Smooth muscle cell (in vitro differentiated cells): Measurements from ENCODE around the gene HTR6. TPM values are rescaled to one million over a fixed set of nuclear protein-coding genes. Genes with fewer than 3 reads are reported as not detected.

ENCODE experiments used
- DNase-seq: peaks from one replicate; lab custom pipeline; 2025; ENCODE audit not compliant: unreplicated experiment; lab: John Stamatoyannopoulos, UW
- H2AFZ ChIP-seq: fragments of 200-600 bp; sonication (generic); 2 replicates; pipeline ENCODE4 v1.6.0; 2016; ENCODE audit warnings: antibody characterized with exemption, low read depth, mild to moderate bottlenecking
- H3F3A ChIP-seq: fragments of 200-600 bp; sonication (generic); 2 replicates; pipeline ENCODE4 v1.6.0; 2017; ENCODE audit warnings: antibody characterized with exemption, low read depth
- H3K27ac ChIP-seq: fragments of 200-600 bp; sonication (generic); 2 replicates; pipeline ENCODE4 v1.5.1; 2016; ENCODE audit warnings: low read depth, mild to moderate bottlenecking
- H3K27me3 ChIP-seq: fragments of 200-600 bp; sonication (generic); 2 replicates; pipeline ENCODE4 v1.6.1; 2016; ENCODE audit warnings: low read depth, mild to moderate bottlenecking
- H3K36me3 ChIP-seq: fragments of 200-600 bp; sonication (generic); 2 replicates; pipeline ENCODE4 v1.5.1; 2016; ENCODE audit warnings: low read depth
- H3K4me1 ChIP-seq: fragments of 200-600 bp; sonication (generic); 2 replicates; pipeline ENCODE4 v1.5.1; 2016; ENCODE audit warnings: low read depth
- H3K4me2 ChIP-seq: fragments of 200-600 bp; sonication (generic); 2 replicates; pipeline ENCODE4 v1.6.0; 2016; ENCODE audit warnings: mild to moderate bottlenecking
- H3K4me3 ChIP-seq: fragments of 200-600 bp; sonication (generic); 2 replicates; pipeline ENCODE4 v1.5.1; 2016; ENCODE audit warnings: mild to moderate bottlenecking
- H3K79me2 ChIP-seq: fragments of 200-600 bp; sonication (generic); 2 replicates; pipeline ENCODE4 v1.6.0; 2016; ENCODE audit warnings: low read depth, mild to moderate bottlenecking
- H3K9ac ChIP-seq: fragments of 200-600 bp; sonication (generic); 2 replicates; pipeline ENCODE4 v1.6.0; 2016; ENCODE audit warnings: low read depth
- H3K9me3 ChIP-seq: fragments of 200-600 bp; sonication (generic); replicated peaks from 2 replicates; pipeline ENCODE4 v1.5.1; 2016; ENCODE audit warnings: low read depth
- H4K20me1 ChIP-seq: fragments of 200-600 bp; sonication (generic); 2 replicates; pipeline ENCODE4 v1.6.0; 2016; ENCODE audit warnings: low read depth
- CTCF ChIP-seq: fragments of 200-600 bp; sonication (generic); IDR thresholded peaks from 2 replicates; pipeline ENCODE4 v1.5.1; 2017; ENCODE audit warnings: borderline replicate concordance, mild to moderate bottlenecking, antibody characterized with exemption; ENCODE audit not compliant: insufficient read depth, poor library complexity, severe bottlenecking
- WGBS: methylation state at CpG from one replicate; pipeline ENCODE4 v1.1.7; 2016; ENCODE audit warnings: low lambda C conversion rate; 5-methylcytosine and 5-hydroxymethylcytosine counted together
- polyA plus RNA-seq: library from polyadenylated mRNA; unstranded; fragments of >200 nt; fragmentation: Nextera tagmentation; extraction: Ambion mirVana; gene quantifications from 2 replicates; pipeline ENCODE4 v1.2.1, GENCODE V29; 2016
- total RNA-seq: library from RNA; depleted of rRNA; stranded (reverse); fragments of >200 nt; gene quantifications from 2 replicates; pipeline ENCODE4 v1.2.3, GENCODE V29; 2014

The HTR6 gene
- total and polyA plus RNA-seq, 2 experiments from 2014 or later: not detected

DNA sequence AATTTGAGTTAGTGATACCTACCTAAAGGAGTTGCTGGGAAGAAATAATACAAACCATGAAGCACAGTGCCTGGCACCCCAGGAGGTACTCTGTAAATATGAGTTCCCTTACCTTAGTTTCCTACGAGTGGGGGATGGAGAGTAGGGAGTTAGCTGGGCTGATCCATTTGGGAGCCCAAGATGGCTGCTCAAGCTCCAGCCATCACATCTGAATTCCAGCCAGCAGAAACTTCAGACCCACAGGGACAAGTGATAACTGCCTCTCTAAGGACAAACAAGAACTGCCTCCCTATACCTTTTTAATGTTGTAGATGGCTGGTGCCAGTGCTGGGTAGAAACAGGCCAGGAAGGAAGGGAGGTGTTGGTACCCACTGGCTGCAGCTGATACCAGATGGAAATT, 22.7 kb downstream of the HTR6 start:
- DNase-seq: no peak
- no peak overlapping the region for H3K27ac ChIP-seq
- H2AFZ ChIP-seq: no peak overlapping the region
- no peaks in the 10 kb centered on the region for H4K20me1 ChIP-seq
- H3K4me2 ChIP-seq: no peak overlapping the region
- no peak overlapping the region for H3K9ac ChIP-seq
- no peaks in the 10 kb centered on the region for H3K27me3 ChIP-seq
- H3K4me1 ChIP-seq: no peaks in the 10 kb centered on the region
- 88% methylated on average over 1 of the region's 1 CpG for WGBS
- no peaks in the 10 kb centered on the region for H3K36me3 ChIP-seq
- no peak overlapping the region for H3K4me3 ChIP-seq
- no peaks in the 10 kb centered on the region for H3F3A ChIP-seq
- H3K79me2 ChIP-seq: no peaks in the 10 kb centered on the region
- no peak for TF ChIP-seq CTCF
- no peaks in the 10 kb centered on the region for H3K9me3 ChIP-seq

DNA sequence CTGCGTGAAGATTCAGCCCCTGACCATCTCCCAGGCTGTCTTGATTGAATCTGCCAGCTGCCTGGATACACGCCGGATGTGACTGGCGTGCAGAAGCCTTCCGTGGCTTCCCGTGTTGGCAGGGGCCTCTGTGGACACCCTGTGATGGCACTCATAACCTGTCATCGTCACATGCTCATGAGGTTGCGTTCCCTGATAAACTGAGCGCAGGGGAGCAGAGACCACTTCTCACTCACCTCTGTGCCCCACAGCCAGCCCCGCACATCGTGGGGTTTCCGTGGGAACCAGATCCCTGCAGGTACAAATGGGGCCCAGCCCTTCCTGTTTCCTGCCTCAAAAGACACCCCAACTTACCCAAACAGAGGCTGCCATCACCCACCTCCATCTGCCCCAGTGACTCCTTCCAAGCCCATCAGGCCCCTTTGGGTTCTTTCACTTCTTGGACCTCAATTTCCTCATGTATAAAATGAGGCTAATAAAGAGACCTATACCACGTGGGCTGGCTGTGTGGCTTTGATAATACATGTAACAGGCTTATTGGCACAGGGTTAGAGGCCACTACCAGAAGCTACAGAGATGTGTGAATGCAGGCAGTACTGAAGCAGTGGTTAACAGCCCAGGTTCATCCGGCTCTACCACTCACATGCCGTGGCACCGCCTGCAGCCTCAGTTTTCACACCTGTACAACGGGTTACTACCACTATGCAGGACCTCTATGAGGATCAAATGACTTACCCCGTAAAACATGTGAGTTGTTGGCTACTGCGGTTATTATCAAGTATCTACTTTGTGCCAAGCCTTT, 23.6 kb downstream of the HTR6 start:
- Histone ChIP-seq H2AFZ (no peak overlapping the region), H4K20me1 (no peaks in the 10 kb centered on the region), H3K27ac (no peak overlapping the region), H3K79me2 (no peaks in the 10 kb centered on the region), H3K9me3 (no peaks in the 10 kb centered on the region), H3K4me1 (no peaks in the 10 kb centered on the region), H3K36me3 (no peaks in the 10 kb centered on the region), H3K27me3 (no peaks in the 10 kb centered on the region), H3F3A (no peaks in the 10 kb centered on the region), H3K4me3 (no peak overlapping the region), H3K9ac (no peak overlapping the region), H3K4me2 (no peak overlapping the region)
- DNase-seq: no peak
- no peak for TF ChIP-seq CTCF
- 92% methylated on average over 19 of the region's 19 CpGs for WGBS

DNA sequence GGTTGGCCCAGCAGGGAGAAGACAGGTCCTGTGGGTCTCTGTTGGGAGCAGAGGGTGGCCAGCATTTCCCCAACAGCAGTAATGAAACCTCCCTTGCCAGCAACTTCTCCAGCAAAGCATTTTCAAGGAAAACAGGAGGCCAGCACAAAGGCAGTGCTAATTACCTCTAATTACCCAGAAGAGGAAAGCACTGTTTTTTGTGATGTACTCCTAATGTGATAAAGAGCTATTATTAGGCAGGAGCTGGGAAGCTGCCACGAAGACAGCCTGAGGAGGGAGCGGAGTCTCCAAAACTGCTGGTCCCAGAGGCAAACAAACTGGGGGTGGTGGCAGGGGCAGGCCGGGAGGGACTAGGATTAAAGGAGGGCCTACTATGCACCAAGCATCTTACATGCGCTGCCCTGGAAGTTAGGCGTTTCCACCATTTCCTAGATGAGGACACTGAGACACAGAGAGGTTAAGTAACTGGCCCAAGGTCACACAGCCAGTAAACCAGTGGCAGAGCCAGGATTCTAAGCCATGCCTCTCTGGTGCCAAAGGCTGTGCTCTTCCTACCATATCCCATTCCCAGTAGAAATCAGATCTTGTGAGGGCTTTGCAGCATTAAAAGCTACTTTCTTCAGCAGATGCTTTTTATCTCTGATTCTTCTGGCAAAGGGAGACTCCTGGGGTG, 24.5 kb downstream of the HTR6 start:
- 70% methylated on average over 5 of the region's 5 CpGs for WGBS
- Histone ChIP-seq H3K36me3 (no peaks in the 10 kb centered on the region), H3K4me2 (no peak overlapping the region), H4K20me1 (no peaks in the 10 kb centered on the region), H3K4me1 (no peaks in the 10 kb centered on the region), H3K9ac (no peak overlapping the region), H3K4me3 (no peak overlapping the region), H3K27ac (no peak overlapping the region), H3K27me3 (no peaks in the 10 kb centered on the region), H3K79me2 (no peaks in the 10 kb centered on the region), H2AFZ (no peak overlapping the region), H3K9me3 (no peaks in the 10 kb centered on the region), H3F3A (no peaks in the 10 kb centered on the region)
- no peak for DNase-seq
- no peak for TF ChIP-seq CTCF
